HL-60/S4 treated with retinoic acid at 250 ng/mL for 4 days and 3 days (cell line): ENCODE measurements around the gene GLTPD2.
"Not testable (repeated sequence)": the region's sequence is repeated elsewhere in the genome, so short reads cannot be mapped to it uniquely, and the experiment has no call there.

Source experiments
- in situ Hi-C: fragments of 300-500 bp; cut with MboI; formaldehyde crosslinking; loops from 2 replicates; pipeline ENCODE4 v1.7.0; 2022; ENCODE audit warnings: low sequenced_read_pairs

GLTPD2 gene

DNA sequence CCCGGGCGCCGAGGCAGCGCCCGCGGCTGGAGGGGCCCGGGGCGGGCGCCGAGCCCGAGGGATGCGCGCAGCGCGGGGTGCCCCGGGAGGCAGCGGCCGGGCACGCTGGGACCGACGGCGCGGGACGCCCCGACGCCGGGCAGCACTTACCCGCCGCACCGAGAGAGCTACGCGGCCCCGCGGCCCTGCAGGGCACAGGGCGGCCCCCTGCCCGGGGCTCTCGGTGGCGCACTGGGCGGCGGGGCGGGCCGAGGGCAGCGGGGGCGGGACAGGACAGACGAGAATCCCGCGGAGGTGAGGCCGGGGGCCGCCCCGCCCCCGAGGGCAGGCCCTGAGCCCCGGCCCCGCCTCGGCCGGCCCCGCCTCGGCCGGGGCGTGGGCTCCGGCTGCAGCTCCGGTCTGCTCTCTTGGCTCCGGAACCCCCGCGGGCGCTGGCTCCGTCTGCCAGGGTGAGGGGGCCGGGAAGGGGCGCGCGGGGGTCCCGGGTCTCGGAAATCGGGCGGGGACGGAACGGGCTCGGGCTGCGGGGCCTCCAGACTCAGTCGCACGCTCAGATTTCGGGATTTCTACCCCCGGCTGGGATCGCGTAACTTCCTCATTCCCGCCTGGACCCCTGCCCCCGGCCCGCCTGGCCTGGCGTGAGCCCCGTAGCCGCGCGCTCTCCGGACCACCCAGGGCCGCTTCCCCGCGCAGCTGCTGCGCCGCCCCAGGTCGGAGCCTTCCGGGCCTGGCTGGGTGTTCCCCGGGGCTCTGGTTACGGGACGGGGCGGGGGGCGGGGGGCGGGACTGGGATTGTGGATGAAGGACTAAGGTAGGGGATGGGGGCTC is 18.2 kb downstream of the GLTPD2 start, which contains the start of gene PLD2:
Gene PLD2 (plus strand): TSS at position 376 of the 828 bp plus-strand sequence. CDS start 621 bp downstream, outside the sequence.
- in situ Hi-C loops = no loop called here

GRCh38 chr17:4807605-4808377 is 19.0 kb downstream of the GLTPD2 start:
- in situ Hi-C loops = no loop called here

GRCh38 chr17:4808378-4808767 is 19.6 kb downstream of the GLTPD2 start:
- in situ Hi-C loops = no loop called here

GRCh38 chr17:4810696-4811290 is 22.0 kb downstream of the GLTPD2 start:
- in situ Hi-C loops = no loop called here

- in situ Hi-C loops = no loop called here
These were observed 22.7 kb downstream of the GLTPD2 start for GRCh38 chr17:4811471-4811870.

GRCh38 chr17:4812690-4813089 is 23.9 kb downstream of the GLTPD2 start:
- in situ Hi-C loops = no loop called here

GRCh38 chr17:4815043-4815675 is 26.4 kb downstream of the GLTPD2 start:
- in situ Hi-C loops = no loop called here

DNA sequence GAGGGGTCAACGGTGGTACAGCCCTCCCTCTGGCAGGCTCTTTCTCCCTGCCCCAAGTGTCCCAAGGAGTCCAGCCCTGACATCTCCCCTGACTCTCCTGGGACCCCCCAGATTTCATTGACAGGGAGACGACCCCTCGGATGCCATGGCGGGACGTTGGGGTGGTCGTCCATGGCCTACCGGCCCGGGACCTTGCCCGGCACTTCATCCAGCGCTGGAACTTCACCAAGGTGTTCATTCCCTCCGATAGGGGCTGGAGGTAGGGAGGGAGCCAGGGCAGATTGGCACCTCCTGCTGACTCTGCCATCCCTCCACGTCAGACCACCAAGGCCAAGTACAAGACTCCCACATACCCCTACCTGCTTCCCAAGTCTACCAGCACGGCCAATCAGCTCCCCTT is 28.1 kb downstream of the GLTPD2 start:
- in situ Hi-C loops = no loop called here

GRCh38 chr17:4818276-4818675 is 29.5 kb downstream of the GLTPD2 start:
- in situ Hi-C loops = no loop called here

DNA sequence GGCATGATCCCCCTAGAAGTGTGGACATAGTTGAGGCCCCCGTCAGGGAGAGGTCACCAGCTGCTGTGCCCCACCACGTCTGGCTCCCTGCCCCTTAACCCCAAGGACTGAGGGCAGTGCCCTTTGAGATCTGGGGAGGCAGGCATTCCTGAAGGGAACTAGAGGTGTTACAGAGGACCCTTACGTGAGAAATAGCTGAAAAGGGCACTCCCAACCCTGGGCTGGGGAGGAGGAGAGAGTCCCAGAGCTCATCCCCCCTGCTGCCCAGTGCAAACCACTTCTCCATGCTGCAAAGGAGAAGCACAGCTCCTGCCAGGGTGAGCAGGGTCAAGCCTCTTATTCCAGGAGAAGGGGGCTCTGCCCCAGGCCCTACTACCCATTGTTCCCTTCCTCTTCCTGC is 34.1 kb downstream of the GLTPD2 start:
- in situ Hi-C loops = no loop called here

GRCh38 chr17:4823373-4824089 is 34.8 kb downstream of the GLTPD2 start:
- in situ Hi-C loops = no loop called here

DNA sequence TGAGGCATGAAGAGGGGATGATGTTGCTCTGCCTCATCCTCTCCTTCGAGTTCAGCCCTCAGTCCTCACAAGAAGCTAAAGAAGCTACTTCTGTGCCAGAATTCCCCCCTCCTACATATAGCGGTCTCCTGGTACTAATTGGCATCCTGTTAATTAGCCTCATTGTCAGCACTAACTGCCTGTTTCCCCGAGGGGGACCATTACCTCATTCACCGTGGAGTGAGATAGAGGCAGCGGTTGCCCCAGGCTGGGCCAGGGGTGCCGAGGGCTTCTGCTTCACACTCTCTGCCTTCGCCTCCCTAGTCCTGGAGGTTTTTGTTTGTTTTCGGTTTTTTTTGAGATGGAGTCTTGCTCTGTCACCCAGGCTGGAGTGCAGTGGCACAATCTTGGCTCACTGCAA is 38.6 kb downstream of the GLTPD2 start:
- in situ Hi-C loops = no loop called here

DNA sequence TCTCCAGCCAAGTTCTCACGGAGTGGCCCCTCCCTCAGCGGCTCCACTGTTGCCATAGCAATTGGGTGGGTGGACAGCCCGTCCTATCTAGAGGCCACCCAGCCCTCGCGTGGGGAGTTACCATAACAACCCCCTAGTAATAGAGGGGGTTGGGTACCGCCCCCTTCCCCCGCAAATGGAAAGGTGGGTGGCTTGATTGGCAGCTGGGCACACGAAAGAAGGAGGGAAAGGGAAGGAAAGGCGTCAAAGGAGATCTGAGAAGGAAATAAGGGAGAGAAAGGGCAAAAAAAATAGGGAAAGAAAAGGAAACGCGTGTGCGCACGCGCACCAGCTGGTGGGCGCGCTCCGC is 44.0 kb downstream of the GLTPD2 start:
- in situ Hi-C loops = not testable (repeated sequence)

GRCh38 chr17:4833178-4833940 is 44.6 kb downstream of the GLTPD2 start, which contains the start of gene MINK1:
Gene MINK1, plus strand, starts transcription at chr17:4833340. Its CDS starts 244 bp downstream, at chr17:4833584.
- in situ Hi-C loops = no loop called here

DNA sequence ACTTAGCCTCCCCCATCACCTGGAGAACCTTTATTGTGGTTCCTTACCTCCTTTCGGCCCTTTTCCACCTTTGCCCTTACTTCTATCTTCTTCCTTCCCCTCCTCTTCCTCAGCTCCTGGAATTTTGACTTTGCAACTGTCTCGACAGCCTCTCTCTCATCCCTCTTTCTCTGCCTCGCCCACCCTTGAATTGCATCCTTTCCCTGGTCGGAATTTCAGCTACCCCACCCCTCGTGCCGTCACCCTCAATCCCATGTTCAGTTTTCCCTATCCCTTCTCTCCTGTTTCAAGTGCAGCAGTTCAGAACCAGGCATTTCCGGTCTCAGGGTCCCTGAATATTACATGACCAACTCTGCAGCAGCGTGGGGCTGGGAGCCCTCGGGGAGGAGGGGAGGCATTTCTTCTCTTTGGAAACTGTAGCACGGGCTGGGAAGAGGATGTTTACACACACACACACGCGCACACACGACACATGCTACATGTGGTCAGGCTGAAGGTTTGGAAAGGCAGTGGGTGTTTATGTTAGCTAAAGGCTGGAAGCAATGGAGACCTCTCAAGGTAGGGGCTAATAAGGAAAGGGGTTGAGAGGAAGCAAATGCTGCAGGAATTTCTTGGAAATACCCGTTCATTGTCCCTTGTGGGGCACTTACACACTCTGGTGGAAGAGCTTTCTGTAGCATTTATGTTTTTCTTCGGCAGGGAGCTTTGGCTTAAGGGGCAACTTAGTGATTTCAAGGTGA is 45.3 kb downstream of the GLTPD2 start:
- in situ Hi-C loops = no loop called here

GRCh38 chr17:4834681-4835020 is 45.9 kb downstream of the GLTPD2 start:
- in situ Hi-C loops = no loop called here

- in situ Hi-C loops = no loop called here
These were observed 47.5 kb downstream of the GLTPD2 start for GRCh38 chr17:4836221-4836620.

GRCh38 chr17:4837471-4838308 is 48.9 kb downstream of the GLTPD2 start:
- in situ Hi-C loops = no loop called here
